Astrocyte of the spinal cord (primary cell): ENCODE results near the gene PLK5.

Experiments used
- DNase-seq: peaks from one replicate; pipeline ENCODE4 v3.0.0; 2011; ENCODE audit warnings: low read depth, low spot score
- H3K4me3 ChIP-seq: 2 replicates; pipeline ENCODE4 v1.5.1; 2011; ENCODE audit warnings: low read depth, mild to moderate bottlenecking, low read length, moderate library complexity
- CTCF ChIP-seq: IDR thresholded peaks from 2 replicates; pipeline ENCODE4 v1.5.1; 2012; ENCODE audit warnings: low read depth, mild to moderate bottlenecking, low read length, inconsistent platforms
- in situ Hi-C: cut with HindIII; loops from 2 replicates; pipeline ENCODE4 v1.10.0; 2017; ENCODE audit warnings: low sequenced_read_pairs

The PLK5 gene

GRCh38 chr19:1481893-1482360 is 42.0 kb upstream of the PLK5 start:
- in situ Hi-C loops: no loop called here
- H3K4me3 ChIP-seq: no peak overlapping the region
- no peak for DNase-seq
- no peak for TF ChIP-seq CTCF

DNA sequence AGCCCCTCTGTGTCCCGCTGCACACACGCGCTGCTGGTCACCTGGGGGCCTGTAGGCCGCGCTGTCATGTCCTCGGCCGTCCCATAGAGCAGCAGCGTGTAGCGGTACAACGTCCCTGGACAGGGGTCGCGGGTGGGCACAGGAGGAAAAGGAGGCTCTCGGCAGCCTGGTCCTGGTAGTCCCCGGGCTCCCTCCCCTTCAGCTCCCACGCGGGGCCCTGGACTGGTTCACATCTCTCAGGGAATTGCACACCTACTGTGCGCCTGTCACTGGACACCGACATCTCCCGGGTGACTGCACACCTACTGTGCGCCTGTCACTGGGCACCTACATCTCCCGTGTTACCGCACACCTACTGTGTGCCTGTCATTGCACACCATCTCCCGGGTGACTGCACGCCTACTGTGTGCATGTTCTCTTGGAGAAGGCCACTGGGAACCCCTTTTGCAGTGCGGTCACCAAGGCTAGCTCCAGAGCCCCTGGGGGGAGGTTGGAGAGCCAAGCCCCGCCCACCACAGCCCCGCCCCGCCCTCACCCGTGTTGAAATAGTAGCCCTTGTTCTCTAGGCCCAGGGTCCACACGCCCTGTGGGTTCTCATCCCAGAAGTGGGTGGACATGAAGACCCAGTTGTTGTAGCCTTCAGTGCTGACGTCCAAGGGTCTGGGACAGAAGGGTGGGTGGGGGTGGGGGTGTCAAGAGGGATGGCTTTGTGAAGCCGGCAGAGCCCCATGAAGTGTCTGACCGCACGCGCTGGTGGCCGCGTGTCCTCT is 41.3 kb upstream of the PLK5 start:
- DNase-seq: no peak

GRCh38 chr19:1483131-1483978 is 40.5 kb upstream of the PLK5 start:
- in situ Hi-C loops: no loop called here
- no peak for DNase-seq

More for the DNA sequence above, 41.3 kb upstream of the PLK5 start:
- no peak for TF ChIP-seq CTCF
- no peak overlapping the region for H3K4me3 ChIP-seq
- in situ Hi-C loops: no loop called here

GRCh38 chr19:1483979-1484428 is 39.9 kb upstream of the PLK5 start:
- no peak for DNase-seq
- in situ Hi-C loops: no loop called here
- H3K4me3 ChIP-seq: no peak overlapping the region
- TF ChIP-seq CTCF: no peak

More at GRCh38 chr19:1483131-1483978, 40.5 kb upstream of the PLK5 start:
- TF ChIP-seq CTCF: no peak
- H3K4me3 ChIP-seq: no peak overlapping the region

DNA sequence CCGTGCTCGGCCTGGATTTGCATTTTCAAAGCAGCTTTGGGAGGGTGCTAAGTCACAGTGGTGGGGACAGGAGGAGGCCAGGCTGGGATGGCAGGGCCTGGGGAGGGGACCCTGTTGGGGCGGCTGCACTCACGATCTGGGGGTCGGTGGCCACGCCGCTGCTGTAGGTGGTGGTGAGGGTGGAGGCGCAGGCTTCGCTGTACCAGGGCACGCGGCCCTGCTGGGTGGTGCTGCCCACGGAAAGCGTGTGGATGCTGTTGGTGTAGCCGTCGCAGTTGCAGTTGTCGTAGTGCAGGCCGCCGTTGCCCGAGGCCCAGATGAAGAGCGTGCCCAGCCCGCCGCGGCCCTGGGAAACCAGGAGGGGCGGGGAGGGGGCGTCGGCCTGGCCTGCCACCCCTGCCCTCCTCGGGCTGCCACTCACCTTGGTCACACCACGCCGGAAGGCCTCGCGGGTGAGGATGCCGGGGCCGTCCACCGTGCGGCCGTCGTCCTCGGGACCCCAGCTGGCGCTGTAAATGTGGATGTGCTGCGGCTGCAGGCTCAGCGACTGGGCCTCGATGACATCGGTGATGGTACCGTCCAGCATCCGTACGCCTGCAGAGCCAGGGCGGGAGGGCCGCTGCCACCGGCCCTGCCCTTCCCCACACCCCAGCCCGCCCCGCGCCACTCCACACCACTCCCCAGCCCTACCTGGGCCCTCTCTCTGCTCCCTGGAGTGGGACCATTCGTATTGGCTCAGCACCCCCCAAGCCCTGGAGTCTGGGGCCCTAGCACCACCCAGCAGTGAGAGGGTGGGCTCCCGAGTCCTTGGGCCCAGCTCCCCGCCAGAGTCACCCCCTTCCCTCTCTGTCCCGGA is 36.9 kb upstream of the PLK5 start:
- in situ Hi-C loops: no loop called here
- no peak for TF ChIP-seq CTCF
- H3K4me3 ChIP-seq: no peak overlapping the region
- DNase-seq: no peak
